ENCODE results near the gene ATXN1. TPM values are rescaled to one million over a fixed set of nuclear protein-coding genes. Genes with fewer than 3 reads are reported as not detected.

Gene ATXN1
- total RNA-seq, 4 donors from 2014 or later = 16.3 to 52.2 (median 25.7) TPM

- WGBS, 2 donors = 71 to 87% methylated on average over 4 of the region's 4 CpGs
- intact Hi-C loops (cut with DNase I; ENCODE audit: low total_unique reads) = no loop called here
- no peak for DNase-seq (ENCODE audit: low spot score in 2 of 2)
- H3K4me3 ChIP-seq (ENCODE audit: low read depth, poor library complexity, severe bottlenecking) = no peak overlapping the region
- no peak for TF ChIP-seq CTCF (IDR thresholded peaks at IDR 0.05)
- no peak for TF ChIP-seq POLR2A (IDR thresholded peaks at IDR 0.05)
These were observed 152.8 kb downstream of the ATXN1 start for GRCh38 chr6:16608444-16608843.

- 94 to 95% methylated on average over 3 of the region's 3 CpGs for WGBS, 2 donors
- DNase-seq (ENCODE audit: low spot score in 2 of 2) = no peak
- no peak overlapping the region for H3K4me3 ChIP-seq (ENCODE audit: low read depth, poor library complexity, severe bottlenecking)
- intact Hi-C loops (cut with DNase I; ENCODE audit: low total_unique reads) = no loop called here
- TF ChIP-seq CTCF (IDR thresholded peaks at IDR 0.05) (no peak), POLR2A (IDR thresholded peaks at IDR 0.05) (no peak)
These were observed 159.2 kb downstream of the ATXN1 start for GRCh38 chr6:16602035-16602434.

- no peak for DNase-seq (ENCODE audit: low spot score in 2 of 2)
- intact Hi-C loops (cut with DNase I; ENCODE audit: low total_unique reads) = no loop called here
- 83 to 90% methylated on average over 4 of the region's 4 CpGs for WGBS, 2 donors
- TF ChIP-seq POLR2A (IDR thresholded peaks at IDR 0.05) (no peak), CTCF (IDR thresholded peaks at IDR 0.05) (no peak)
- H3K4me3 ChIP-seq (ENCODE audit: low read depth, poor library complexity, severe bottlenecking) = no peak overlapping the region
These were observed 160.6 kb downstream of the ATXN1 start for GRCh38 chr6:16600701-16601100.

GRCh38 chr6:16600026-16600425 lies 161.2 kb downstream of the ATXN1 start:
- intact Hi-C loops (cut with DNase I; ENCODE audit: low total_unique reads) = no loop called here
- 82 to 87% methylated on average over 3 of the region's 3 CpGs for WGBS, 2 donors
- no peak for TF ChIP-seq CTCF (IDR thresholded peaks at IDR 0.05)

GRCh38 chr6:16596616-16597331 lies 164.5 kb downstream of the ATXN1 start:
- DNase-seq (ENCODE audit: low spot score in 2 of 2) = no peak
- intact Hi-C loops (cut with DNase I; ENCODE audit: low total_unique reads) = no loop called here
- no peak overlapping the region for H3K4me3 ChIP-seq (ENCODE audit: low read depth, poor library complexity, severe bottlenecking)
- 55 to 58% methylated on average over 10 of the region's 10 CpGs for WGBS, 2 donors
- TF ChIP-seq POLR2A (IDR thresholded peaks at IDR 0.05) (no peak), CTCF (IDR thresholded peaks at IDR 0.05) (no peak)

More at GRCh38 chr6:16600026-16600425, 161.2 kb downstream of the ATXN1 start:
- no peak for DNase-seq (ENCODE audit: low spot score in 2 of 2)
- no peak overlapping the region for H3K4me3 ChIP-seq (ENCODE audit: low read depth, poor library complexity, severe bottlenecking)

Measured in lower leg skin (tissue), 4 donors.